BJ (cell line): Measurements from ENCODE around the gene ZNF385C. TPM values are rescaled to one million over a fixed set of nuclear protein-coding genes. Genes with fewer than 3 reads are reported as not detected.
A peak's percentile ranks its signal among the peaks of the same experiment; 100 is the strongest.

ENCODE experiments used
- CTCF ChIA-PET: fragments of 350-600 bp; formaldehyde crosslinking; extraction: SDS; loops from one replicate; lab custom pipeline; 2021; ENCODE audit warnings: antibody characterized with exemption, inconsistent platforms; lab: Yijun Ruan, JAX
- POLR2A ChIA-PET: fragments of 300-600 bp; sonication (Branson Sonifier 250); formaldehyde crosslinking; extraction: SDS; loops from one replicate; lab custom pipeline; 2021; ENCODE audit warnings: antibody characterized with exemption; lab: Charles Lee
- DNase-seq: peaks from one replicate; pipeline ENCODE4 v3.0.0-alpha.2; 2011; ENCODE audit warnings: low read depth
- H3K27me3 ChIP-seq: 2 replicates; pipeline ENCODE4 v1.6.0; 2011; ENCODE audit warnings: low read length; ENCODE audit not compliant: control insufficient read depth, insufficient read depth
- H3K36me3 ChIP-seq: 2 replicates; pipeline ENCODE4 v1.5.1; 2011; ENCODE audit warnings: low read length; ENCODE audit not compliant: control insufficient read depth, insufficient read depth
- H3K4me3 ChIP-seq: 2 replicates; pipeline ENCODE4 v1.5.1; 2011; ENCODE audit warnings: low read depth, mild to moderate bottlenecking, control low read depth, low read length
- polyA plus RNA-seq: library from polyadenylated mRNA; depleted of rRNA; stranded (reverse); fragments of >200 nt; gene quantifications from 2 replicates; pipeline ENCODE4 v1.2.3, GENCODE V29; 2011
- TF ChIP-seq, protein P1 (sequence below): IDR thresholded peaks from 2 replicates; pipeline ENCODE4 v1.5.1; 2011; ENCODE audit warnings: low read depth, mild to moderate bottlenecking, control low read depth, inconsistent platforms, low read length, moderate library complexity; ENCODE audit not compliant: insufficient read depth

ZNF385C gene
- polyA plus RNA-seq, 1 experiment = not detected

DNA sequence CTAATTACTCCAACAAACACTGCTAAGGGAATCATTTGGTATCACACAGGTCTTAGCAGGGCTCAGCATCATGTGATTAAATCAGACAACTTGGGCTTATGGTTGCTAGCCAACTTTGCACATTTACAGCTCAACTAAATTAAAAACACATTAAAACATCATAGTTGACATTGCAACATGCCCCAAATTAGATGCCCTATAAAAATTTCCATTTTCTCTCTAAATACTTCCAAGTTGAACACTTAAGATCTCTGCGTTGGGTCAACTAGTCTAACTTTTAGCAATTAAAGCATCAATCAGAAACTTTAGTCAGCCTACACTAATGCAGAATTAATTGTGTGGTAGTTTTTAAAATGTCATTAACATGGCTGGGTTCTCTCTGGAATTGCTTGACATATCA is 93.1 kb downstream of the ZNF385C start:
- POLR2A ChIA-PET = no interaction called here
- Histone ChIP-seq H3K36me3 (peaks cover 1% of the 10 kb centered on the region; the same call in 1 of the 2 replicates), H3K27me3 (no peaks in the 10 kb centered on the region), H3K4me3 (no peak overlapping the region)
- TF ChIP-seq, protein P1, sequence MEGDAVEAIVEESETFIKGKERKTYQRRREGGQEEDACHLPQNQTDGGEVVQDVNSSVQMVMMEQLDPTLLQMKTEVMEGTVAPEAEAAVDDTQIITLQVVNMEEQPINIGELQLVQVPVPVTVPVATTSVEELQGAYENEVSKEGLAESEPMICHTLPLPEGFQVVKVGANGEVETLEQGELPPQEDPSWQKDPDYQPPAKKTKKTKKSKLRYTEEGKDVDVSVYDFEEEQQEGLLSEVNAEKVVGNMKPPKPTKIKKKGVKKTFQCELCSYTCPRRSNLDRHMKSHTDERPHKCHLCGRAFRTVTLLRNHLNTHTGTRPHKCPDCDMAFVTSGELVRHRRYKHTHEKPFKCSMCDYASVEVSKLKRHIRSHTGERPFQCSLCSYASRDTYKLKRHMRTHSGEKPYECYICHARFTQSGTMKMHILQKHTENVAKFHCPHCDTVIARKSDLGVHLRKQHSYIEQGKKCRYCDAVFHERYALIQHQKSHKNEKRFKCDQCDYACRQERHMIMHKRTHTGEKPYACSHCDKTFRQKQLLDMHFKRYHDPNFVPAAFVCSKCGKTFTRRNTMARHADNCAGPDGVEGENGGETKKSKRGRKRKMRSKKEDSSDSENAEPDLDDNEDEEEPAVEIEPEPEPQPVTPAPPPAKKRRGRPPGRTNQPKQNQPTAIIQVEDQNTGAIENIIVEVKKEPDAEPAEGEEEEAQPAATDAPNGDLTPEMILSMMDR = no peak
- peak; percentile 59 for DNase-seq
- CTCF ChIA-PET = interaction anchor here (2.3 kb wide), 1 partner anchor 20 kb away, joined by 9 read pairs; no protein-coding TSS in a partner anchor

DNA sequence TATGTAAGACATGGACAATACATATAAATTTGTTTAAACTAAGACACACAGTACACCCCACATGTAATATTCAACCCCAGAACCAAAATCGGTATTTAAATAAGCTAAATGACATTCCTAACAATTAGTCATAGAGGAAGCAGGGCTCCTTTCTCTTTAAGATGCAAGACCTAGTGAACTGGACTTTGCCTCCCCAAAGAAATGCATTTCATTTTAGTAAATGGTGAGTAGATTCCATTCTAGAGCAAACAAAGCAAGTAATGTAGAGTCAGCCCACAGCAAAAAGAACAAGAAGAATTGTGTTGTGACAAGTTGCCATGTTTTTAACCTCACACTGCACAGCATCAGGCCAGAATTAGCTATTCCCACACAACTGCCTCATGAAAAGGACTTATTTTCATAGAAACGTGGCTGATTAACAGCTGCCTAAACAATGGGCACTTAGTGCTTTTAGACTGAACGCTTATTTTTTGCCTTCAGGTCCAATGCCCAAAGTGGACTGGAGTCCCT is 95.4 kb downstream of the ZNF385C start:
- Histone ChIP-seq H3K4me3 (no peak overlapping the region), H3K27me3 (no peaks in the 10 kb centered on the region), H3K36me3 (peaks cover 5% of the 10 kb centered on the region)
- DNase-seq = no peak
- ChIA-PET CTCF (interaction anchor here (1.2 to 2.3 kb wide), 3 partner anchors 15 to 37 kb away, joined by 3 to 9 read pairs (median 4); partner anchors contain the start of genes CNP and DNAJC7), POLR2A (interaction anchor here (0.6 to 1.0 kb wide), 3 partner anchors 13 to 15 kb away, joined by 3 to 4 read pairs (median 4); partner anchors contain the start of gene DNAJC7)
- TF ChIP-seq, protein P1 = no peak

DNA sequence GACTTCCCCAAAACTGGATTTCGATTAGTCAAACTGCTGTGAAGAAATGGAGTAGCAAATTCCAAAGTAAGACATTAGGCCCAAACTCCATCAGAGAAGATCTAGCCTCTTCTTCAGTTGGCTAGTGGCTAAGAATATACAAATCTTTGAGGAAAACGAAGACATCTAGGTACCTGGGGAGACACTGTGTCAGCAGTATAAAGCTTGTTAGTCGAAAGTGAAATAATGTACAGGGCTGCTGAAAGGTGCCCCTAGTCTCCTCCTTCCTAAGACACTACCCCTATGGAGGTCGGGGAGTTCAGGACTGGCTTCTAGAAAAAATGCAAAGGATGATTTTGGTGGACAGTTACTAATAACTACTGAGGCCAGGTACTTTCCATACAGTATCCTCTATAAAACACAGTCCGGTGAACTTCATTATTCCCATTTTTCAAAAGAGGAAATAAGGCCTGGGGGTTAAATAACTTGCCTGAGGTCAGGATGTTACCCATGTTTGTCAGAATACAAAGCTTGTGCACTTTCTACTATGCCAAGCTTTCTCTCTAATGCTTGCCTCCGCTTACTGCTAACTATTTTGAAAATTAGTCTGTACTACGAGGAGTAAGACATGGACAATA is 96.0 kb downstream of the ZNF385C start:
- no peaks in the 10 kb centered on the region for H3K27me3 ChIP-seq
- H3K36me3 ChIP-seq = peaks cover 8% of the 10 kb centered on the region
- no peak for DNase-seq
- POLR2A ChIA-PET = interaction anchor here (1.0 kb wide), 2 partner anchors 13 to 15 kb away, joined by 3 to 4 read pairs; partner anchors contain the start of gene DNAJC7
- no peak overlapping the region for H3K4me3 ChIP-seq
- TF ChIP-seq, protein P1 = no peak
- CTCF ChIA-PET = interaction anchor here (1.2 to 1.4 kb wide), 2 partner anchors 16 to 36 kb away, joined by 3 to 4 read pairs; partner anchors contain the start of genes CNP and DNAJC7

DNA sequence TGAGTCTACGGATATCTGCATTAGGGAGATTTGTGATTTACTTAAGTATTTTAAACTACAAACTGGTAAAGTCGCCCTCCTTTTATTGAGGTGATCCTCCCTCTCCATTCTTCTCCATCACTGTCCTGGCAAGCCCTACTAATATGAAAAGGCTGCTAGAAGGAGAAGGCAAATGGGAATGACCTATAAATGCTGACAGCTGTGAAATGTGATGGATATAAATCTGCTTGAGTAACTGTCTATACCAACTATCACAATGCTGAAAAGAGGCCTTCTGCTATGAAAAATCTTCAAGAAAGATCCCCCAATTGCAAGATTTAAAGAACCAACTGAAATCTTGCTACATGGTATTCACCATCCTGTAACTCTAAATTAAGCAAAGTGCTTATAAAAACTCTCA is 96.5 kb downstream of the ZNF385C start:
- H3K4me3 ChIP-seq = no peak overlapping the region
- TF ChIP-seq, protein P1 = no peak
- H3K27me3 ChIP-seq = no peaks in the 10 kb centered on the region
- ChIA-PET POLR2A (interaction anchor here (1.0 kb wide), 1 partner anchor 14 kb away, joined by 3 read pairs; no protein-coding TSS in a partner anchor), CTCF (no interaction called here)
- peaks cover 12% of the 10 kb centered on the region for H3K36me3 ChIP-seq
- DNase-seq = no peak

DNA sequence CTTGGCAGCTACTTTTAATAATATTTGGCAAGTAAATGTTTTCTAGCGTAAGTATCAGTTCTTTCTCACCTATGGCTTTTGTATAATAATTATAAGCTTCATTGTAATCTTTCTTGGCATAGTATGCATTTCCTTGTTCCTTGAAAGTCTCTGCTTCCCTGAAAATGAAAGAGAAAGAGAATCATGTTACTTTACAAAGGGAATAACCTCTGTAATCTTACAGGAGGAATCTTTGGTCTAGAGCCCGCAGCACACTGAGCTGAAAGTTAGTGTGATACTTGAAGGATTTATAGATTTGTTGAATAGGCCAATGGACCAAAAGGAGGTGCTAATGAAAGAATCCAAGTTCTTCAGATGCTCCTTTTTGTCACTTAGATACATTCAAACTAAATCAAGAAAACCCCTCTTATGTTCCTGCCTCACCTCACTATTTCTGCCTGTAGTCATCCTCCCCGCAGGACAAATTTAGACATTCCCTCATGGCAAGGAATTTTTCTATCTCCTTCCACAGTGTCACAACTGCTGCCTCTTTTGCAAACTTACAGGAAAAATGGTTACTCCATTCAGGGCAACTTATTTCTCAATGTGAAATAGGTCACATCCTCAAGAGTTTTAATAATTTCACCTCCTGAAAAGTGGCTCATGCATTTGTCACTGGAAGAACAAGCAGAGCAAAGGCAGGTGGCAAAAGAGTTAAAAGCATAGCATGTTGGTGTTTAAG is 97.7 kb downstream of the ZNF385C start:
- Histone ChIP-seq H3K36me3 (peaks cover 13% of the 10 kb centered on the region), H3K27me3 (no peaks in the 10 kb centered on the region), H3K4me3 (no peak overlapping the region)
- CTCF ChIA-PET = no interaction called here
- no peak for DNase-seq
- POLR2A ChIA-PET = no interaction called here
- TF ChIP-seq, protein P1 = no peak
